Measurements from ENCODE around the gene TSPAN32.

TSPAN32 gene

DNA sequence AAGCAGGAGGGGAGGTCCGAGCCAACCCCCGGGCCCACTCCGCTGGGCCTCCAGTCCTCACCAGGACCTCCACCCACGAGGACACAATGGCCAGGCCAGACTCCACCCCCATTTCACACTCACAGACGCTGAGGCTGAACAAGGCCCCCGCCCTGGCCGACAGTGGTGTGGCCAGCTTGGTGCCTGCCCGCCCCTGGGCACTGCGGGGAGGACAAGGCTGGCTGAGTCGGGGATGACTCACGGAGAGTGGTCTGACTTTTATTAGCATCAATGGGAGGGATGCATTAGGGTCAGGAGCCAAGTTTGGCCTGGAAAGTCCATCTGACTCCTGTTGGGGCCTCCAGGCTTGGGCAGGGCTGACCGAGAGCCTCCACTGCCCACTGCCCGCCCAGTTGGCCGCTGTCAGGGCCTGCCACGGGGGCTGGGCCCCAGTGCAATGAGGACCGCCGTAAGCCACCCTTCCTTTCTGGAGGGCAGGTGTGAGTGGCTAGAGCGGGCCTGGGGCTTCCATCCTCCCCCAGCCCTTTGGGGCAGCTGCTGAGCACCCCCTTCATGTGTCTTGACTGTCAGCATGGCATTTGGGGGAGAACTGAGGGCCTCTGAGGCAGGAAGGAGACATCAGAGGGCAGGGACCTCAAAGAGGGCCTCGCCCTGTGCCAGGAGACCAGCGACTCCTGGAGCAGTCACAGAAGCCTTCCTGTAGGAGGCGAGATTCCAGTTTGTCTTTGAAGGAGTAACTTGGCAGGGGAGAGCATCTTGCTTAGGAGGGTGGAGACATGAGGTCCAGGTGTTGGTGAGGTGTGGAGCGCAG is 10.6 kb downstream of the TSPAN32 start:
- ATAC-seq, result peak; percentile 57
- TF ChIP-seq OSR1 (CRISPR knock-in tag; IDR thresholded peaks at IDR 0.05) (no peak), ESRRG (CRISPR knock-in tag; IDR thresholded peaks at IDR 0.05) (no peak), PPARA (CRISPR knock-in tag; IDR thresholded peaks at IDR 0.05; ENCODE audit: borderline replicate concordance) (no peak), ARNTL (CRISPR knock-in tag; IDR thresholded peaks at IDR 0.05; ENCODE audit: borderline replicate concordance, low read depth) (no peak), ISL1 (CRISPR knock-in tag; IDR thresholded peaks at IDR 0.05) (no peak), ZC3H10 (CRISPR knock-in tag; IDR thresholded peaks at IDR 0.05) (no peak), ZFP3 (CRISPR knock-in tag; IDR thresholded peaks at IDR 0.05) (no peak), SNAI2 (CRISPR knock-in tag; IDR thresholded peaks at IDR 0.05) (no peak), GLIS3 (CRISPR knock-in tag; IDR thresholded peaks at IDR 0.05) (no peak), CSDC2 (CRISPR knock-in tag; IDR thresholded peaks at IDR 0.05) (no peak), BACH2 (CRISPR knock-in tag; IDR thresholded peaks at IDR 0.05; ENCODE audit: borderline replicate concordance) (no peak), TCF4 (CRISPR knock-in tag; IDR thresholded peaks at IDR 0.05; ENCODE audit: borderline replicate concordance) (no peak), RARB (CRISPR knock-in tag; IDR thresholded peaks at IDR 0.05) (no peak)
- TF ChIP-seq, protein P1, sequence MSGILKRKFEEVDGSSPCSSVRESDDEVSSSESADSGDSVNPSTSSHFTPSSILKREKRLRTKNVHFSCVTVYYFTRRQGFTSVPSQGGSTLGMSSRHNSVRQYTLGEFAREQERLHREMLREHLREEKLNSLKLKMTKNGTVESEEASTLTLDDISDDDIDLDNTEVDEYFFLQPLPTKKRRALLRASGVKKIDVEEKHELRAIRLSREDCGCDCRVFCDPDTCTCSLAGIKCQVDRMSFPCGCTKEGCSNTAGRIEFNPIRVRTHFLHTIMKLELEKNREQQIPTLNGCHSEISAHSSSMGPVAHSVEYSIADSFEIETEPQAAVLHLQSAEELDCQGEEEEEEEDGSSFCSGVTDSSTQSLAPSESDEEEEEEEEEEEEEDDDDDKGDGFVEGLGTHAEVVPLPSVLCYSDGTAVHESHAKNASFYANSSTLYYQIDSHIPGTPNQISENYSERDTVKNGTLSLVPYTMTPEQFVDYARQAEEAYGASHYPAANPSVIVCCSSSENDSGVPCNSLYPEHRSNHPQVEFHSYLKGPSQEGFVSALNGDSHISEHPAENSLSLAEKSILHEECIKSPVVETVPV (CRISPR knock-in tag; IDR thresholded peaks at IDR 0.05), result no peak
- TF ChIP-seq, protein P2, sequence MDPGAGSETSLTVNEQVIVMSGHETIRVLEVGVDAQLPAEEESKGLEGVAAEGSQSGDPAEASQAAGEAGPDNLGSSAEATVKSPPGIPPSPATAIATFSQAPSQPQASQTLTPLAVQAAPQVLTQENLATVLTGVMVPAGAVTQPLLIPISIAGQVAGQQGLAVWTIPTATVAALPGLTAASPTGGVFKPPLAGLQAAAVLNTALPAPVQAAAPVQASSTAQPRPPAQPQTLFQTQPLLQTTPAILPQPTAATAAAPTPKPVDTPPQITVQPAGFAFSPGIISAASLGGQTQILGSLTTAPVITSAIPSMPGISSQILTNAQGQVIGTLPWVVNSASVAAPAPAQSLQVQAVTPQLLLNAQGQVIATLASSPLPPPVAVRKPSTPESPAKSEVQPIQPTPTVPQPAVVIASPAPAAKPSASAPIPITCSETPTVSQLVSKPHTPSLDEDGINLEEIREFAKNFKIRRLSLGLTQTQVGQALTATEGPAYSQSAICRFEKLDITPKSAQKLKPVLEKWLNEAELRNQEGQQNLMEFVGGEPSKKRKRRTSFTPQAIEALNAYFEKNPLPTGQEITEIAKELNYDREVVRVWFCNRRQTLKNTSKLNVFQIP (CRISPR knock-in tag; IDR thresholded peaks at IDR 0.05; ENCODE audit: borderline replicate concordance, low read depth), result no peak
- TF ChIP-seq, protein P3, sequence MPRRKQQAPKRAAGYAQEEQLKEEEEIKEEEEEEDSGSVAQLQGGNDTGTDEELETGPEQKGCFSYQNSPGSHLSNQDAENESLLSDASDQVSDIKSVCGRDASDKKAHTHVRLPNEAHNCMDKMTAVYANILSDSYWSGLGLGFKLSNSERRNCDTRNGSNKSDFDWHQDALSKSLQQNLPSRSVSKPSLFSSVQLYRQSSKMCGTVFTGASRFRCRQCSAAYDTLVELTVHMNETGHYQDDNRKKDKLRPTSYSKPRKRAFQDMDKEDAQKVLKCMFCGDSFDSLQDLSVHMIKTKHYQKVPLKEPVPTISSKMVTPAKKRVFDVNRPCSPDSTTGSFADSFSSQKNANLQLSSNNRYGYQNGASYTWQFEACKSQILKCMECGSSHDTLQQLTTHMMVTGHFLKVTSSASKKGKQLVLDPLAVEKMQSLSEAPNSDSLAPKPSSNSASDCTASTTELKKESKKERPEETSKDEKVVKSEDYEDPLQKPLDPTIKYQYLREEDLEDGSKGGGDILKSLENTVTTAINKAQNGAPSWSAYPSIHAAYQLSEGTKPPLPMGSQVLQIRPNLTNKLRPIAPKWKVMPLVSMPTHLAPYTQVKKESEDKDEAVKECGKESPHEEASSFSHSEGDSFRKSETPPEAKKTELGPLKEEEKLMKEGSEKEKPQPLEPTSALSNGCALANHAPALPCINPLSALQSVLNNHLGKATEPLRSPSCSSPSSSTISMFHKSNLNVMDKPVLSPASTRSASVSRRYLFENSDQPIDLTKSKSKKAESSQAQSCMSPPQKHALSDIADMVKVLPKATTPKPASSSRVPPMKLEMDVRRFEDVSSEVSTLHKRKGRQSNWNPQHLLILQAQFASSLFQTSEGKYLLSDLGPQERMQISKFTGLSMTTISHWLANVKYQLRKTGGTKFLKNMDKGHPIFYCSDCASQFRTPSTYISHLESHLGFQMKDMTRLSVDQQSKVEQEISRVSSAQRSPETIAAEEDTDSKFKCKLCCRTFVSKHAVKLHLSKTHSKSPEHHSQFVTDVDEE (CRISPR knock-in tag; IDR thresholded peaks at IDR 0.05), result no peak
- TF ChIP-seq, protein P4, sequence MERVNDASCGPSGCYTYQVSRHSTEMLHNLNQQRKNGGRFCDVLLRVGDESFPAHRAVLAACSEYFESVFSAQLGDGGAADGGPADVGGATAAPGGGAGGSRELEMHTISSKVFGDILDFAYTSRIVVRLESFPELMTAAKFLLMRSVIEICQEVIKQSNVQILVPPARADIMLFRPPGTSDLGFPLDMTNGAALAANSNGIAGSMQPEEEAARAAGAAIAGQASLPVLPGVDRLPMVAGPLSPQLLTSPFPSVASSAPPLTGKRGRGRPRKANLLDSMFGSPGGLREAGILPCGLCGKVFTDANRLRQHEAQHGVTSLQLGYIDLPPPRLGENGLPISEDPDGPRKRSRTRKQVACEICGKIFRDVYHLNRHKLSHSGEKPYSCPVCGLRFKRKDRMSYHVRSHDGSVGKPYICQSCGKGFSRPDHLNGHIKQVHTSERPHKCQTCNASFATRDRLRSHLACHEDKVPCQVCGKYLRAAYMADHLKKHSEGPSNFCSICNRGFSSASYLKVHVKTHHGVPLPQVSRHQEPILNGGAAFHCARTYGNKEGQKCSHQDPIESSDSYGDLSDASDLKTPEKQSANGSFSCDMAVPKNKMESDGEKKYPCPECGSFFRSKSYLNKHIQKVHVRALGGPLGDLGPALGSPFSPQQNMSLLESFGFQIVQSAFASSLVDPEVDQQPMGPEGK (CRISPR knock-in tag; IDR thresholded peaks at IDR 0.05; ENCODE audit: borderline replicate concordance), result no peak

DNA sequence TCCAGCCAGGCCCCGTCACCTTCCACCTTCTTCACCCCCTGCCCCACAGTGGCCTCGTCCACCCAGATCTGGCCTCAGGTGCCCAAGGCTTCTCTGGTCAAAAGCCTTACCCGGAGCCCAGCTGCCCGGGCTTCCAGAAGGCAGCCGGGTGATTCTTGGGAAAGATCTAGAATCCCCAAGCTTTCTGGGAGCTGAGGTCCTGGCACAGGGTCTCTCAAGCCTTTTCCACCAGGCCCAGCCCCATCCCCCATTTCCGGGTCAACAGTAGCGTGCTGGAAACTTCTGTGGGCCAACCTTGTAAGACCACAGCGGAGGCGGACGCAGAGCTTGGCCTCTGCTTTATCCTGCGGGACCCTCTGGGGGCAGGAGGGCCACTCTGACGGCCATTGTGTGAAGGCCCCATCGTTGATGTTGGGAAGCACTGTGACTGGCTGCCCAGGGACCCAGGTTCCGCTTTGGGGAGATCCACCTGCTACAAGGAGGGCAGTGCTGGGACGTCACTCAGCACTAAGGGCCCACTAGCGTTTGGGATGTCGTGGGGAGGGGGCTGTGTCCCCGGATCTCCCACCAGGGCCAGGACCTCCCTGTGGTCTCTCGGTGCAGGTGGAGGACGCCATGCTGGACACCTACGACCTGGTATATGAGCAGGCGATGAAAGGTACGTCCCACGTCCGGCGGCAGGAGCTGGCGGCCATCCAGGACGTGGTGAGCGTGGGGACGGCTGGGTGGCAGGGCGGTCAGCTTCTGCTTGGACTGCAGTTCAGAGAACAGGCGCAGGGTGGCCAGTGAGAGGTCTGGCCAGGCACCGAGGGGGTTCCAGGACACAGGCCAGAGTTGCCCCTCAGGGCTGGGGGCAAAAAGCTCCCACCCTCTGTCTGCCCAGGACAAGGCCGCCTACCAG is 11.5 kb downstream of the TSPAN32 start:
- ATAC-seq, result no peak
- TF ChIP-seq ZNF565 (CRISPR knock-in tag; conservative IDR thresholded peaks at IDR 0.05; ENCODE audit: low read depth) (no peak), ZFP30 (CRISPR knock-in tag; IDR thresholded peaks at IDR 0.05) (no peak), ISL1 (CRISPR knock-in tag; IDR thresholded peaks at IDR 0.05) (no peak), RARB (CRISPR knock-in tag; IDR thresholded peaks at IDR 0.05) (no peak), ZFP3 (CRISPR knock-in tag; IDR thresholded peaks at IDR 0.05) (no peak), GLIS3 (CRISPR knock-in tag; IDR thresholded peaks at IDR 0.05) (no peak), ARNTL (CRISPR knock-in tag; IDR thresholded peaks at IDR 0.05; ENCODE audit: borderline replicate concordance, low read depth) (no peak), TOX (CRISPR knock-in tag; IDR thresholded peaks at IDR 0.05; ENCODE audit: borderline replicate concordance) (no peak), OSR1 (CRISPR knock-in tag; IDR thresholded peaks at IDR 0.05) (no peak)

DNA sequence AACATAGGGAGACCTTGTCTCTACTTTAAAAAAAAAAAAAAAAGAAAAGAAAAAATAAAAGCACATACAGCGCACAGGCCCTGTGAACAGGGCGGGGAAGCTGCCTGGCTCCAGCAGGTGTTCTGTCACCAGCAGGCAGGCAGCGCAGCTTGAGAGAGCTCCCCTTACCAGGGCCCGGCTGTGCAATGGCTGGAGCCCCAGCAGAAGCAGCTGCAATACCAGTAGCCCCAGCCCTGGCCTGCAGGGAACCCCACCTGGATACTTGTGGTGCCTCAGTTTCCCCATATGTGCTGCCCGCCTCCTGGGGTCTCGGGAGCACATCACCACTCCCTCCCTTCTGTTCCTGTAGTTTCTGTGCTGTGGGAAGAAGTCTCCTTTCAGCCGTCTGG is 12.3 kb downstream of the TSPAN32 start:
- ATAC-seq, result no peak
- TF ChIP-seq, protein P3 (CRISPR knock-in tag; IDR thresholded peaks at IDR 0.05), result no peak
- TF ChIP-seq, protein P4 (CRISPR knock-in tag; IDR thresholded peaks at IDR 0.05; ENCODE audit: borderline replicate concordance), result no peak
- TF ChIP-seq BACH2 (CRISPR knock-in tag; IDR thresholded peaks at IDR 0.05; ENCODE audit: borderline replicate concordance) (no peak), ZNF565 (CRISPR knock-in tag; conservative IDR thresholded peaks at IDR 0.05; ENCODE audit: low read depth) (no peak), TOX (CRISPR knock-in tag; IDR thresholded peaks at IDR 0.05; ENCODE audit: borderline replicate concordance) (no peak)
- TF ChIP-seq, protein P1 (CRISPR knock-in tag; IDR thresholded peaks at IDR 0.05), result no peak

Measured in SK-N-SH treated with all-trans-retinoic acid at 6 μM for 48 hours (cell line).